Measurements from ENCODE around the gene FA2H. TPM values are rescaled to one million over a fixed set of nuclear protein-coding genes. Genes with fewer than 3 reads are reported as not detected.
A peak's percentile ranks its signal among the peaks of the same experiment; 100 is the strongest.

The FA2H gene
- total and polyA plus RNA-seq, 2 of the 13 experiments (the other 11 are each of a cell fraction or from before 2014, with no cell fraction given): 0.20 TPM; not detected in 1

DNA sequence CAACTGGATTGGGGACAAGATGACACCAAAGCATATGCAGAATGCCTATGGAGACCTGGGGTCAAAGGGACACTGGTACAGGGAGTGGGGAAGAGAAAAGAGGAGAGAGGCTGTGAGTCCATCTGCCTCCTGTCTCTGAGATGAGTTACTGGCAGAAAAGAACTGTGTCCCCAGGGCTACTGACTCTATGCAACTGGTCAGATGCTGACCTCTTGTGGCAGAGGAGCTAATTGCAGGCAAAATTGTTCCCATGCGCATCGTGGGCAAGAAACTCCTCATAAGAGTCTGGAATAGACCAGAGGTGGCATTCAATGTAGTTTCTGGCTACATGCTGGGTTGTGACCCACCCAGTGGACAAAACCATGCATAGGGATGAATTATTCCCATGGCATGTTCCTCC is 47.9 kb downstream of the FA2H start (continued):
- TF ChIP-seq, protein P1, sequence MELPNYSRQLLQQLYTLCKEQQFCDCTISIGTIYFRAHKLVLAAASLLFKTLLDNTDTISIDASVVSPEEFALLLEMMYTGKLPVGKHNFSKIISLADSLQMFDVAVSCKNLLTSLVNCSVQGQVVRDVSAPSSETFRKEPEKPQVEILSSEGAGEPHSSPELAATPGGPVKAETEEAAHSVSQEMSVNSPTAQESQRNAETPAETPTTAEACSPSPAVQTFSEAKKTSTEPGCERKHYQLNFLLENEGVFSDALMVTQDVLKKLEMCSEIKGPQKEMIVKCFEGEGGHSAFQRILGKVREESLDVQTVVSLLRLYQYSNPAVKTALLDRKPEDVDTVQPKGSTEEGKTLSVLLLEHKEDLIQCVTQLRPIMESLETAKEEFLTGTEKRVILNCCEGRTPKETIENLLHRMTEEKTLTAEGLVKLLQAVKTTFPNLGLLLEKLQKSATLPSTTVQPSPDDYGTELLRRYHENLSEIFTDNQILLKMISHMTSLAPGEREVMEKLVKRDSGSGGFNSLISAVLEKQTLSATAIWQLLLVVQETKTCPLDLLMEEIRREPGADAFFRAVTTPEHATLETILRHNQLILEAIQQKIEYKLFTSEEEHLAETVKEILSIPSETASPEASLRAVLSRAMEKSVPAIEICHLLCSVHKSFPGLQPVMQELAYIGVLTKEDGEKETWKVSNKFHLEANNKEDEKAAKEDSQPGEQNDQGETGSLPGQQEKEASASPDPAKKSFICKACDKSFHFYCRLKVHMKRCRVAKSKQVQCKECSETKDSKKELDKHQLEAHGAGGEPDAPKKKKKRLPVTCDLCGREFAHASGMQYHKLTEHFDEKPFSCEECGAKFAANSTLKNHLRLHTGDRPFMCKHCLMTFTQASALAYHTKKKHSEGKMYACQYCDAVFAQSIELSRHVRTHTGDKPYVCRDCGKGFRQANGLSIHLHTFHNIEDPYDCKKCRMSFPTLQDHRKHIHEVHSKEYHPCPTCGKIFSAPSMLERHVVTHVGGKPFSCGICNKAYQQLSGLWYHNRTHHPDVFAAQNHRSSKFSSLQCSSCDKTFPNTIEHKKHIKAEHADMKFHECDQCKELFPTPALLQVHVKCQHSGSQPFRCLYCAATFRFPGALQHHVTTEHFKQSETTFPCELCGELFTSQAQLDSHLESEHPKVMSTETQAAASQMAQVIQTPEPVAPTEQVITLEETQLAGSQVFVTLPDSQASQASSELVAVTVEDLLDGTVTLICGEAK (IDR thresholded peaks at IDR 0.05): no peak
- TF ChIP-seq, protein P1 (CRISPR knock-in tag; IDR thresholded peaks at IDR 0.05): no peak
- TF ChIP-seq SALL1 (CRISPR knock-in tag; IDR thresholded peaks at IDR 0.05) (0 out of 2 replicates have a peak, but pooled peaks have one; percentile 11), TEAD2 (CRISPR knock-in tag; IDR thresholded peaks at IDR 0.05) (no peak), ZNF382 (CRISPR knock-in tag; IDR thresholded peaks at IDR 0.05; ENCODE audit: borderline replicate concordance) (no peak), SP4 (CRISPR knock-in tag; IDR thresholded peaks at IDR 0.05) (peak; percentile 40; the same call in 1 of the 2 replicates), RAD21 (CRISPR knock-in tag; IDR thresholded peaks at IDR 0.05) (peak; percentile 49; the same call in 1 of the 2 replicates), SRF (IDR thresholded peaks at IDR 0.05; ENCODE audit: low read depth, low read length) (no peak)
- TF ChIP-seq, protein P2, sequence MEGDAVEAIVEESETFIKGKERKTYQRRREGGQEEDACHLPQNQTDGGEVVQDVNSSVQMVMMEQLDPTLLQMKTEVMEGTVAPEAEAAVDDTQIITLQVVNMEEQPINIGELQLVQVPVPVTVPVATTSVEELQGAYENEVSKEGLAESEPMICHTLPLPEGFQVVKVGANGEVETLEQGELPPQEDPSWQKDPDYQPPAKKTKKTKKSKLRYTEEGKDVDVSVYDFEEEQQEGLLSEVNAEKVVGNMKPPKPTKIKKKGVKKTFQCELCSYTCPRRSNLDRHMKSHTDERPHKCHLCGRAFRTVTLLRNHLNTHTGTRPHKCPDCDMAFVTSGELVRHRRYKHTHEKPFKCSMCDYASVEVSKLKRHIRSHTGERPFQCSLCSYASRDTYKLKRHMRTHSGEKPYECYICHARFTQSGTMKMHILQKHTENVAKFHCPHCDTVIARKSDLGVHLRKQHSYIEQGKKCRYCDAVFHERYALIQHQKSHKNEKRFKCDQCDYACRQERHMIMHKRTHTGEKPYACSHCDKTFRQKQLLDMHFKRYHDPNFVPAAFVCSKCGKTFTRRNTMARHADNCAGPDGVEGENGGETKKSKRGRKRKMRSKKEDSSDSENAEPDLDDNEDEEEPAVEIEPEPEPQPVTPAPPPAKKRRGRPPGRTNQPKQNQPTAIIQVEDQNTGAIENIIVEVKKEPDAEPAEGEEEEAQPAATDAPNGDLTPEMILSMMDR (CRISPR knock-in tag; IDR thresholded peaks at IDR 0.05): peak; percentile 86
